ENCODE results near the gene TGOLN2.
"Not testable (repeated sequence)": the region's sequence is repeated elsewhere in the genome, so short reads cannot be mapped to it uniquely, and the experiment has no call there.

TGOLN2 gene

GRCh38 chr2:85327822-85328617 lies at the start of gene TGOLN2:
Gene TGOLN2 (minus strand): TSS chr2:85327989. CDS start chr2:85327962, 27 bp downstream.
- DNase-seq (ENCODE audit: low spot score), result peak; percentile 96

GRCh38 chr2:85377083-85377482 lies 49.3 kb upstream of the TGOLN2 start:
- DNase-seq (ENCODE audit: low spot score), result no peak

- DNase-seq (ENCODE audit: low spot score), result no peak
These were observed 48.7 kb upstream of the TGOLN2 start for GRCh38 chr2:85376291-85377065.

GRCh38 chr2:85371045-85371444 lies 43.3 kb upstream of the TGOLN2 start:
- DNase-seq (ENCODE audit: low spot score), result no peak

GRCh38 chr2:85369500-85369899 lies 41.7 kb upstream of the TGOLN2 start:
- DNase-seq (ENCODE audit: low spot score), result no peak

- no peak for DNase-seq (ENCODE audit: low spot score)
These were observed 41.1 kb upstream of the TGOLN2 start for GRCh38 chr2:85368921-85369320.

GRCh38 chr2:85367180-85367579 lies 39.4 kb upstream of the TGOLN2 start:
- no peak for DNase-seq (ENCODE audit: low spot score)

- not testable (repeated sequence) for DNase-seq (ENCODE audit: low spot score)
These were observed 35.0 kb upstream of the TGOLN2 start for GRCh38 chr2:85362653-85363387.

- no peak for DNase-seq (ENCODE audit: low spot score)
These were observed 29.9 kb upstream of the TGOLN2 start for GRCh38 chr2:85357736-85358135.

GRCh38 chr2:85356186-85356585 lies 28.4 kb upstream of the TGOLN2 start:
- no peak for DNase-seq (ENCODE audit: low spot score)

GRCh38 chr2:85355521-85355920 lies 27.7 kb upstream of the TGOLN2 start:
- DNase-seq (ENCODE audit: low spot score), result no peak

- no peak for DNase-seq (ENCODE audit: low spot score)
These were observed 27.3 kb upstream of the TGOLN2 start for GRCh38 chr2:85355073-85355410.

GRCh38 chr2:85354286-85355072 lies 26.7 kb upstream of the TGOLN2 start, which contains the start of the genes ELMOD3 and RETSAT:
Gene ELMOD3 (plus strand): TSS chr2:85354769. CDS start chr2:85357199, 2,430 bp downstream.
Gene RETSAT (minus strand): TSS chr2:85354528. CDS start chr2:85354507, 21 bp downstream.
- peak; percentile 97 for DNase-seq (ENCODE audit: low spot score)

- no peak for DNase-seq (ENCODE audit: low spot score)
These were observed 26.1 kb upstream of the TGOLN2 start for GRCh38 chr2:85353876-85354285.

GRCh38 chr2:85347599-85347998 lies 19.8 kb upstream of the TGOLN2 start:
- DNase-seq (ENCODE audit: low spot score), result no peak

- DNase-seq (ENCODE audit: low spot score), result no peak
These were observed 16.7 kb upstream of the TGOLN2 start for GRCh38 chr2:85344356-85344954.

- not testable (repeated sequence) for DNase-seq (ENCODE audit: low spot score)
These were observed 15.6 kb upstream of the TGOLN2 start for GRCh38 chr2:85343207-85343895.

- DNase-seq (ENCODE audit: low spot score), result no peak
These were observed 14.4 kb upstream of the TGOLN2 start for GRCh38 chr2:85342156-85342555.

- DNase-seq (ENCODE audit: low spot score), result no peak
These were observed 13.7 kb upstream of the TGOLN2 start for GRCh38 chr2:85341269-85342029.
